H1 (cell line): ENCODE data around the gene CD58. TPM values are rescaled to one million over a fixed set of nuclear protein-coding genes. Genes with fewer than 3 reads are reported as not detected.

Source experiments
- CTCF ChIA-PET: fragments of 300-600 bp; sonication (Branson Sonifier 250); formaldehyde crosslinking; loops from one replicate; lab custom pipeline; 2021; ENCODE audit not compliant: partially characterized antibody; lab: Charles Lee
- POLR2A ChIA-PET: fragments of 300-600 bp; sonication (Branson Sonifier 250); formaldehyde crosslinking; loops from one replicate; lab custom pipeline; 2021; ENCODE audit warnings: inconsistent platforms; ENCODE audit not compliant: partially characterized antibody; lab: Charles Lee
- DNase-seq, 2 experiments: peaks; one replicate each; pipeline versions ENCODE4 v3.0.0 to v3.0.0-alpha.2; 2010 to 2022; ENCODE audit warnings: low spot score in 2 of 2, low read depth in 1 of 2, mixed read lengths in 1 of 2
- FAIRE-seq: peaks from 2 replicates; lab custom pipeline; 2011; peaks lifted over from hg19 to GRCh38; lab: Jason Lieb, UNC
- H2AFZ ChIP-seq: 2 replicates; pipeline ENCODE4 v1.8.1; 2012; ENCODE audit warnings: low read length, inconsistent platforms
- H2AK5ac ChIP-seq: 2 replicates; pipeline ENCODE4 v1.6.1; 2013; ENCODE audit warnings: low read depth, low read length
- H2BK120ac ChIP-seq: replicated peaks from 2 replicates; pipeline ENCODE3; 2013; ENCODE audit warnings: low read depth, low read length, inconsistent platforms
- H2BK12ac ChIP-seq: 2 replicates; pipeline ENCODE4 v1.6.1; 2013; ENCODE audit warnings: low read depth, low read length
- H2BK15ac ChIP-seq: 2 replicates; pipeline ENCODE4 v1.6.1; 2013; ENCODE audit warnings: low read length
- H2BK20ac ChIP-seq: 2 replicates; pipeline ENCODE4 v1.6.1; 2013; ENCODE audit warnings: low read length
- H2BK5ac ChIP-seq: 2 replicates; pipeline ENCODE4 v1.6.1; 2013; ENCODE audit warnings: low read depth, low read length
- H3K14ac ChIP-seq: 2 replicates; pipeline ENCODE4 v1.6.1; 2013; ENCODE audit warnings: inconsistent platforms; ENCODE audit not compliant: insufficient read length
- H3K18ac ChIP-seq: 2 replicates; pipeline ENCODE4 v1.6.1; 2013; ENCODE audit warnings: low read length; ENCODE audit errors: extremely low read depth
- H3K23ac ChIP-seq: 2 replicates; pipeline ENCODE4 v1.6.1; 2013; ENCODE audit warnings: inconsistent platforms; ENCODE audit not compliant: insufficient read length
- H3K23me2 ChIP-seq: 2 replicates; pipeline ENCODE4 v1.6.1; 2013; ENCODE audit warnings: low read depth, low read length
- H3K27ac ChIP-seq: 2 replicates; pipeline ENCODE4 v1.6.1; 2011; ENCODE audit warnings: low read depth, low read length, inconsistent platforms
- H3K27me3 ChIP-seq, 4 experiments: replicated peaks in 1 of 4; 1 replicate in 1 of 4; 2 replicates in 3 of 4; pipeline versions ENCODE4 v1.6.1 to v1.8.1; 2011 to 2013; ENCODE audit warnings: low read length in 3 of 4, mild to moderate bottlenecking in 3 of 4, inconsistent platforms in 2 of 4, mixed read lengths in 2 of 4, moderate library complexity in 1 of 4; ENCODE audit not compliant: control insufficient read depth in 3 of 4, insufficient read depth in 3 of 4; ENCODE audit errors: extremely low read depth in 1 of 4
- H3K36me3 ChIP-seq, 4 experiments: 2 replicates each; pipeline versions ENCODE4 v1.6.1 to v1.8.1; 2011 to 2013; ENCODE audit warnings: mild to moderate bottlenecking in 4 of 4, low read length in 3 of 4, moderate library complexity in 2 of 4, control low read depth in 1 of 4, inconsistent platforms in 1 of 4; ENCODE audit not compliant: insufficient read depth in 4 of 4, control insufficient read depth in 2 of 4
- H3K4ac ChIP-seq: replicated peaks from 2 replicates; pipeline ENCODE3; 2013; ENCODE audit warnings: low read length, low read depth, mixed read lengths, inconsistent platforms; ENCODE audit not compliant: insufficient read length
- H3K4me1 ChIP-seq, 4 experiments: replicated peaks in 1 of 4; 1 replicate in 1 of 4; 2 replicates in 3 of 4; pipeline versions ENCODE4 v1.6.1 to v1.8.1; 2011 to 2013; ENCODE audit warnings: low read length in 3 of 4, inconsistent platforms in 2 of 4, mixed read lengths in 1 of 4; ENCODE audit not compliant: insufficient read depth in 4 of 4, control insufficient read depth in 3 of 4
- H3K4me2 ChIP-seq, 2 experiments: 2 replicates each; pipeline versions ENCODE4 v1.6.1 to v1.8.1; 2011 to 2013; ENCODE audit warnings: low read depth in 2 of 2, low read length in 2 of 2, control low read depth in 1 of 2, inconsistent platforms in 1 of 2, mild to moderate bottlenecking in 1 of 2; ENCODE audit not compliant: insufficient read depth in 1 of 2
- H3K4me3 ChIP-seq, 4 experiments: fragments of 200-600, 300-600 bp in 1 of 4; sonication (generic), shearing (Covaris generic), sonication (Bioruptor Twin) in 1 of 4; 2 replicates each; pipeline versions ENCODE4 v1.5.1 to v1.8.1; 2011 to 2016; ENCODE audit warnings: low read length in 4 of 4, low read depth in 3 of 4, control low read depth in 2 of 4, inconsistent platforms in 2 of 4, mild to moderate bottlenecking in 2 of 4, mixed read lengths in 1 of 4, moderate library complexity in 1 of 4; ENCODE audit not compliant: insufficient read depth in 2 of 4; ENCODE audit errors: extremely low read depth in 1 of 4
- H3K56ac ChIP-seq: replicated peaks from 2 replicates; pipeline ENCODE3; 2013; ENCODE audit warnings: low read depth, mild to moderate bottlenecking, mixed read lengths, low read length, inconsistent platforms; ENCODE audit not compliant: insufficient read length
- H3K79me1 ChIP-seq: 2 replicates; pipeline ENCODE4 v1.6.1; 2013; ENCODE audit warnings: low read depth, low read length, control low read depth
- H3K79me2 ChIP-seq, 2 experiments: 2 replicates each; pipeline versions ENCODE4 v1.6.1 to v1.8.1; 2012 to 2013; ENCODE audit warnings: low read length in 2 of 2, mild to moderate bottlenecking in 2 of 2, inconsistent platforms in 1 of 2; ENCODE audit not compliant: insufficient read depth in 2 of 2, control insufficient read depth in 1 of 2
- H3K9ac ChIP-seq, 4 experiments: replicated peaks in 1 of 4; 1 replicate in 1 of 4; 2 replicates in 3 of 4; pipeline versions ENCODE4 v1.6.1 to v1.8.1; 2011 to 2013; ENCODE audit warnings: low read depth in 3 of 4, low read length in 3 of 4, control low read depth in 2 of 4, mild to moderate bottlenecking in 2 of 4, moderate library complexity in 2 of 4, inconsistent platforms in 1 of 4; ENCODE audit errors: extremely low read depth in 1 of 4
- H3K9me3 ChIP-seq, 2 experiments: 2 replicates each; pipeline versions ENCODE4 v1.6.1 to v1.8.1; 2012 to 2013; ENCODE audit warnings: mild to moderate bottlenecking in 2 of 2, moderate library complexity in 2 of 2, control low read depth in 1 of 2, inconsistent platforms in 1 of 2, low read depth in 1 of 2, low read length in 1 of 2, mixed read lengths in 1 of 2; ENCODE audit not compliant: insufficient read depth in 2 of 2
- H4K20me1 ChIP-seq, 2 experiments: replicated peaks in 1 of 2; 2 replicates each; pipeline versions ENCODE3 to v1.8.1; 2011 to 2013; ENCODE audit warnings: inconsistent platforms in 2 of 2, low read length in 2 of 2, mild to moderate bottlenecking in 1 of 2; ENCODE audit not compliant: insufficient read depth in 2 of 2, control insufficient read depth in 1 of 2
- H4K5ac ChIP-seq: 2 replicates; pipeline ENCODE4 v1.6.1; 2013; ENCODE audit warnings: low read length, low read depth, mixed read lengths, inconsistent platforms; ENCODE audit not compliant: insufficient read length
- H4K8ac ChIP-seq: 2 replicates; pipeline ENCODE4 v1.8.0; 2013; ENCODE audit warnings: mild to moderate bottlenecking, moderate library complexity, low read length, inconsistent platforms; ENCODE audit not compliant: insufficient read depth; ENCODE audit errors: extremely low read depth
- H4K91ac ChIP-seq: replicated peaks from 2 replicates; pipeline ENCODE3; 2013; ENCODE audit warnings: low read length, mixed read lengths, inconsistent platforms; ENCODE audit not compliant: insufficient read length
- CBX5 ChIP-seq: fragments of 300-800, 300-1000 bp; sonication (generic); IDR thresholded peaks from 2 replicates; pipeline ENCODE4 v1.7.1; 2016; ENCODE audit warnings: antibody characterized with exemption, low read length, low read depth
- JUND ChIP-seq: IDR thresholded peaks from 2 replicates; pipeline ENCODE4 v1.6.1; 2011; ENCODE audit warnings: mild to moderate bottlenecking, improper control_type of control experiment, low read length
- KDM5A ChIP-seq: fragments of 200-600 bp; IDR thresholded peaks from 2 replicates; pipeline ENCODE4 v1.7.1; 2012; ENCODE audit warnings: mild to moderate bottlenecking, low read length, inconsistent platforms, mixed read lengths
- TAF1 ChIP-seq: IDR thresholded peaks from 2 replicates; pipeline ENCODE4 v1.6.1; 2011; ENCODE audit warnings: mild to moderate bottlenecking, low read depth, low read length
- WGBS, 2 experiments: shearing (Covaris generic) in 1 of 2; methylation state at CpG; one replicate each; pipeline versions ENCODE4 v1.1.6 to v1.1.7; 2013 to 2015; ENCODE audit warnings: low lambda C conversion rate in 2 of 2, mixed read lengths in 2 of 2, inconsistent platforms in 1 of 2, low coverage in 1 of 2, missing lambda C conversion rate in 1 of 2; ENCODE audit not compliant: insufficient replicate concordance in 2 of 2, insufficient coverage in 1 of 2, insufficient read length in 1 of 2; ENCODE audit errors: extremely low coverage in 1 of 2, missing lambda C conversion rate in 1 of 2; 5-methylcytosine and 5-hydroxymethylcytosine counted together
- polyA plus RNA-seq, 7 experiments: library from polyadenylated mRNA; depleted of rRNA in 3 of 7; stranded (reverse) in 5 of 7; unstranded in 2 of 7; fragments of >200 nt in 5 of 7; fragments of 200-250 nt in 2 of 7; gene quantifications; 1 replicate in 5 of 7; 2 replicates in 1 of 7; 4 replicates in 1 of 7; pipeline versions ENCODE4 v1.2.1 to v1.2.3, GENCODE V29; 2011 to 2013; ENCODE audit warnings: missing spikeins in 2 of 7, mixed read lengths in 2 of 7
- total RNA-seq: library from RNA; stranded (reverse); fragmentation: NEBNext Ultra II Directional; extraction: Animal tissue kit (Norgen Biotek cat#: 25700); gene quantifications from 2 replicates; pipeline ENCODE4 v1.2.1, GENCODE V29; 2021

The CD58 gene
- total and polyA plus RNA-seq, 2 of the 8 experiments (the other 6 are each of a cell fraction or from before 2014, with no cell fraction given), result 5.3 to 5.5 TPM

DNA sequence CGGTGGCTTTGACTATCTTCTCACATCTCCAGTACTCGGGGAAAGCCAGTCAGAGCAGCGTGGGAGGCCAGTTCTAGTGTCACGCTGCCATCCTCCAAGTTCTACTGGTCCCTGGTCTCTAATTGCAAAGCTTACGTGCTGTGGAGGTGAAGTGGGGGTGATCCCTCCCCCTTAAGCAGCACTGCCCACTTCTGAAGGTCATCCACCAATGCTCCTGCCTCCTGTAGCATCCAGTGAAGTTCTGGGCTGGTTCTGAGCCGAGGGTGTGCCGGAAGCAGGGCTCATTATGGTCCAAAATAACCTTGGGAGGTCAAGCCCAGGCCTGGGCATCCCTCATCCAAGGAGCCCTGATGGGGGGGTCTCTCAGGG is 95.0 kb downstream of the CD58 start:
- peaks cover 2 to 6% (median 4%) of the 10 kb centered on the region in 4 experiments; a peak in 5 of 7 replicates for H3K4me1 ChIP-seq
- no peak overlapping the region for H3K14ac ChIP-seq
- no peak overlapping the region for H2AK5ac ChIP-seq
- TF ChIP-seq KDM5A (no peak), CBX5 (no peak), TAF1 (no peak), JUND (no peak)
- no peaks in the 10 kb centered on the region for H3K36me3 ChIP-seq
- FAIRE-seq (no peak), DNase-seq (no peak)
- H3K27ac ChIP-seq, result no peak overlapping the region
- H3K23me2 ChIP-seq, result no peaks in the 10 kb centered on the region
- H4K20me1 ChIP-seq, result no peaks in the 10 kb centered on the region
- ChIA-PET CTCF (interaction anchor here (1.2 to 2.0 kb wide), 4 partner anchors 10 to 23 kb away, joined by 3 to 10 read pairs (median 4); no protein-coding TSS in a partner anchor), POLR2A (no interaction called here)
- H3K56ac ChIP-seq, result no peak overlapping the region
- no peak overlapping the region for H2BK12ac ChIP-seq
- no peak overlapping the region for H3K18ac ChIP-seq
- no peak overlapping the region; the same call in 1 of the 2 replicates for H2BK15ac ChIP-seq
- no peaks in the 10 kb centered on the region for H3K9me3 ChIP-seq
- H3K4me2 ChIP-seq, result no peak overlapping the region
- no peak overlapping the region for H3K4ac ChIP-seq
- H3K4me3 ChIP-seq, result no peak overlapping the region
- H3K23ac ChIP-seq, result no peak overlapping the region
- no peak overlapping the region for H2BK5ac ChIP-seq
- H4K8ac ChIP-seq, result no peak overlapping the region
- H3K9ac ChIP-seq, result no peak overlapping the region
- H3K79me1 ChIP-seq, result no peaks in the 10 kb centered on the region
- no peak overlapping the region for H2BK20ac ChIP-seq
- no peak overlapping the region for H4K91ac ChIP-seq
- no peak overlapping the region for H2BK120ac ChIP-seq
- H3K79me2 ChIP-seq, result no peaks in the 10 kb centered on the region
- H2AFZ ChIP-seq, result no peak overlapping the region
- no peaks in the 10 kb centered on the region for H3K27me3 ChIP-seq
- H4K5ac ChIP-seq, result no peak overlapping the region
- WGBS, 2 experiments, result 94% methylated on average over 7 of the region's 7 CpGs; no CpG with 5 or more reads in 1 of the 2 experiments
